ENCODE data around the gene TIMM8A.
"Not testable (repeated sequence)": the region's sequence is repeated elsewhere in the genome, so short reads cannot be mapped to it uniquely, and the experiment has no call there.

The TIMM8A gene

DNA sequence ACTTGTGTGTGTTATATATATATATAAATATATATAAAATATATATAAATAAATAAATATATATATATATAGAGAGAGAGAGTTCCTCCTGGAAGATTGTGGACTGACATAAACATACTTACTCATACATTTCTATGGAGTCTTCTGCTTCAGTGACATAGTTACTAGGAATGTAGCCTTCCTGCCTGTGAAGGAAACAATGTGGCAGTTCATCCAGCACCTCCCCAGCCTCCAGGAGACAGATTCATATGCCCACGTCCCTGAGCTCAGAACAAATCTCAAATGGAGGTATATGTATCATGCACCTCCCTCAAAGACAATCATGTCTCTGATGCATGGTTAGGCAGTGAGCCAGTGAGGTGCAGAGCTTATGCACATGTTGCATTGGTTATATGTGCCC lies 11.4 kb upstream of the TIMM8A start:
- no peak for DNase-seq (ENCODE audit: low read depth)

DNA sequence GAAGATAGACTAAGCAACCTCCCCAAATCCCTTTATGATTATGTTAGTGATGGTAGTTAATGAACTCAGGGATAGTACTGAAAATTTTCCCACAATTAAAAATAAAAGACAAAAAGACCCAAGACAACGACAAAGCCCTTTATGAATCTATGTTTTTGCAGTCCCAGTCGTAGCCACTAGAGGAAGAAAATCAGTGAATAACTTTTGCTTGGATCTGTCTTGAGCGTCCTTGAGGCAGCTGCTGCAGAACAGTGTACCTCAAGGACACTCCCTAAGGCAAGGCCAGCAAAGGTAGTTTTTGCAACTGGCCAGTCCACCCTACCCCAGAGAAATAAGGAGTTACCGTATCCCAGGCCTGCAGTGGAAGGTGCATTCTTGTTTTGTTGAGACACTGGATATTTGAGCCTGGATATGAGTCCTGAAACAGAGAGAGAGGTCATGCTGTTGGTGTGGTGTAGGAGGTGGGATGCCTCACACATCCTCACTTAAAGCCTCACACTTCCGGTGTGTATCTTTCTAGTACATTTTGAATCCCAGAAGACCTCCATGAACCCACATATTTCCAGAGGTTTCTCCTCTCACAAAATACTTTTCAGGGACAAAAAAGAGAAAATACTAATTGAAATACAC lies 8.7 kb upstream of the TIMM8A start:
- no peak for DNase-seq (ENCODE audit: low read depth)

GRCh38 chrX:101349193-101349562 lies 636 bp upstream of the TIMM8A start:
- DNase-seq (ENCODE audit: low read depth) = no peak

DNA sequence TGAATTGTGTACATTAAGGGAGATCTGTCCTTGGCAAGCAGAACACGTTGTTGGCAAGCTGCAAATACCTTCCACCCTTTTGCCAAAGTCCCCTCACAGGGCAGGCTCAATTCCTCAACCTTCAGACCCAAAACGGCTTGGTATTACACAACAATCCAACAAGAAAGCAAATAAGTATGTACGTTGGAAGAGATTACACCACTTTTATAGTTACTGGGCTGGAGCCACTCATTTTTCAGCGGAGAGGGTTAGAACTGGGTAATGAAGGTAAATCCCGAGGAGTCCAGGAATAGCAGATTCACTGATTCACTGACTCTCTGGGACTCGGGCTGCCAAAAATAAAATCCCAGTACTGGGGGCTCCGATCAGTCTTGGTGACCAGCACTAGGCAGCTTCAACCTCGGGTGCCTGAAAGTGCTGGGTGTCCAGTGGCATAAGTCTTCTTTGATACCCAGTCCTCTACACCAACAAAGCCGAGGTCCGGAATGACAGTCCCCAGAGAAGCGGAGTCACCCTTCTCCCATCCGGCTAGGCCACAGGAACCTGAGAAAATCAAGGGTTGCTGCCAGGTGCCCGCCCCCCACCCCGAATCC lies 587 bp downstream of the TIMM8A start:
- no peak for DNase-seq (ENCODE audit: low read depth)

- DNase-seq (ENCODE audit: low read depth) = no peak
Measured at GRCh38 chrX:101337776-101338271, 10.7 kb downstream of the TIMM8A start.

GRCh38 chrX:101334310-101334709 lies 14.2 kb downstream of the TIMM8A start:
- DNase-seq (ENCODE audit: low read depth) = not testable (repeated sequence)

DNA sequence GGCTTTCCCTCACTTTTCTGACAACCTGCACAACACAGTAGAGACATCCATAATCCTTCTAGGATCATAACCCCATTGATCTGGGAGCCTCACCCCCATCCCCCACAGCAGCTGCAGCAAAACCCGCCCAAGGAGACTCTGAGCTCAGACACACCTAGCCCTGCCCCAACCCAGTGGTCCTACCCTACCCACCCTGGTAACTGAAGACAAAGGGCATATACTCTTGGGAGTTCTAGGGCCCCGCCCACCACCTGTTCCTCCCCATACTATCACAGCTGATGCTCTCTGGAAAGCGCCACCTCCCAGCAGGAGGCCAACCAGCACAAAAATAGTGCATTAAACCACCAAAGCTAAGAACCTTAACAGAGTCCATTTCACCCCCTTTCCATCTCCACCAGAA lies 21.9 kb downstream of the TIMM8A start:
- DNase-seq (ENCODE audit: low read depth) = not testable (repeated sequence)

GRCh38 chrX:101303790-101304189 lies 44.8 kb downstream of the TIMM8A start:
- DNase-seq (ENCODE audit: low read depth) = no peak

All from T follicular helper cell (primary cell).